Testis (tissue), 3 donors: ENCODE data around the gene AGAP2. TPM values are rescaled to one million over a fixed set of nuclear protein-coding genes. Genes with fewer than 3 reads are reported as not detected.
A peak's percentile ranks its signal among the peaks of the same experiment; 100 is the strongest.

Source experiments
- DNase-seq: peaks from one replicate; pipeline ENCODE4 v3.0.0-alpha.2; 2019
- H3K27ac ChIP-seq, 2 donors: fragments of 200-600 bp; sonication (generic); one replicate each; pipeline ENCODE4 v1.5.1; 2019
- H3K27me3 ChIP-seq: fragments of 200-600 bp; sonication (generic); one replicate; pipeline ENCODE4 v1.5.1; 2019
- H3K36me3 ChIP-seq: fragments of 200-600 bp; sonication (generic); one replicate; pipeline ENCODE4 v1.5.1; 2017; ENCODE audit warnings: low read depth; ENCODE audit errors: missing control alignments
- H3K4me1 ChIP-seq: fragments of 200-600 bp; sonication (generic); one replicate; pipeline ENCODE4 v1.5.1; 2019
- H3K4me3 ChIP-seq, 2 donors: fragments of 200-600 bp; sonication (generic); one replicate each; pipeline ENCODE4 v1.5.1; 2017 to 2019
- H3K9me3 ChIP-seq: fragments of 200-600 bp; sonication (generic); one replicate; pipeline ENCODE4 v1.5.1; 2017
- CTCF ChIP-seq, 3 experiments: fragments of 450-650 bp in 2 of 3; fragments of 200-600 bp in 1 of 3; sonication (generic) in 1 of 3; IDR thresholded peaks; one replicate each; pipeline ENCODE4 v1.5.1; 2016 to 2019; ENCODE audit warnings: antibody characterized with exemption in 3 of 3, mild to moderate bottlenecking in 2 of 3, moderate library complexity in 1 of 3
- POLR2A ChIP-seq: fragments of 450-650 bp; IDR thresholded peaks from one replicate; pipeline ENCODE4 v1.6.1; 2017; ENCODE audit warnings: antibody characterized with exemption, mild to moderate bottlenecking, moderate library complexity
- WGBS, 2 donors: methylation state at CpG; one replicate each; pipeline ENCODE4 v1.1.5; 2018; 5-methylcytosine and 5-hydroxymethylcytosine counted together
- intact Hi-C: fragments of 100-400 bp; cut with DNase I; formaldehyde crosslinking; loops from one replicate; pipeline ENCODE4 v1.15.1; 2023; ENCODE audit warnings: low total_unique reads
- polyA plus RNA-seq: library from polyadenylated mRNA; stranded (reverse); fragments of 350-450 nt; fragmentation: Illumina TruSeq; extraction: RNeasy Lipid Tissue Mini Kit (QIAGEN cat#74804); gene quantifications from one replicate; pipeline ENCODE4 v1.2.3, GENCODE V29; 2014; ENCODE audit warnings: low read depth, low replicate concordance; ENCODE audit not compliant: insufficient read depth
- total RNA-seq, 2 donors: library from RNA; depleted of rRNA; stranded (reverse); fragments of >200 nt; gene quantifications; one replicate each; pipeline ENCODE4 v1.2.3, GENCODE V29; 2016

AGAP2 gene
- total and polyA plus RNA-seq, 3 donors from 2014 or later, result 1.9 to 3.2 (median 2.7) TPM

GRCh38 chr12:57769594-57769993 lies 31.1 kb upstream of the AGAP2 start:
- 93 to 97% methylated on average over 10 to 11 of the region's 11 CpGs for WGBS, 2 donors
- no peak for DNase-seq
- no peak overlapping the region for H3K4me3 ChIP-seq
- no peaks in the 10 kb centered on the region for H3K36me3 ChIP-seq
- no peaks in the 10 kb centered on the region for H3K9me3 ChIP-seq
- no peak overlapping the region for H3K27ac ChIP-seq
- H3K4me1 ChIP-seq, result peaks cover 27% of the 10 kb centered on the region
- H3K27me3 ChIP-seq, result no peaks in the 10 kb centered on the region
- TF ChIP-seq CTCF (IDR thresholded peaks at IDR 0.05), result no peak
- no peak for TF ChIP-seq POLR2A
- intact Hi-C loops, result no loop called here

- Histone ChIP-seq H3K27ac (no peak overlapping the region), H3K36me3 (no peaks in the 10 kb centered on the region), H3K4me1 (peaks cover 27% of the 10 kb centered on the region), H3K27me3 (no peaks in the 10 kb centered on the region), H3K9me3 (no peaks in the 10 kb centered on the region), H3K4me3 (no peak overlapping the region)
- WGBS, 2 donors, result 87 to 97% methylated on average over 3 of the region's 3 CpGs
- no peak for TF ChIP-seq CTCF (IDR thresholded peaks at IDR 0.05)
- TF ChIP-seq POLR2A, result no peak
- DNase-seq, result no peak
- intact Hi-C loops, result no loop called here
These were observed 29.3 kb upstream of the AGAP2 start for GRCh38 chr12:57767876-57768275.

- no peaks in the 10 kb centered on the region for H3K27me3 ChIP-seq
- no peak for DNase-seq
- no peaks in the 10 kb centered on the region for H3K9me3 ChIP-seq
- no peak overlapping the region for H3K27ac ChIP-seq
- no peak for TF ChIP-seq CTCF (IDR thresholded peaks at IDR 0.05)
- TF ChIP-seq POLR2A, result no peak
- intact Hi-C loops, result no loop called here
- H3K4me3 ChIP-seq, result no peak overlapping the region
- peaks cover 27% of the 10 kb centered on the region for H3K4me1 ChIP-seq
- no peaks in the 10 kb centered on the region for H3K36me3 ChIP-seq
These were observed 28.8 kb upstream of the AGAP2 start for GRCh38 chr12:57767305-57767698.

- 5 to 7% methylated on average over 30 to 38 of the region's 38 CpGs for WGBS, 2 donors
- Histone ChIP-seq H3K4me1 (peaks cover 27% of the 10 kb centered on the region), H3K36me3 (no peaks in the 10 kb centered on the region), H3K9me3 (no peaks in the 10 kb centered on the region), H3K27ac (no peak within 1 kb of the TSS), H3K4me3 (peak within 1 kb of the TSS in 1 of 2 donors; percentile 4), H3K27me3 (no peaks in the 10 kb centered on the region)
- peak; percentile 20 for DNase-seq
- TF ChIP-seq CTCF (IDR thresholded peaks at IDR 0.05), result no peak
- no peak for TF ChIP-seq POLR2A
- intact Hi-C loops, result no loop called here
These were observed 28.1 kb upstream of the AGAP2 start, which contains the start of gene CYP27B1 for GRCh38 chr12:57766464-57767304. CYP27B1 (minus strand) TSS chr12:57767078; CDS start chr12:57767041, 37 bp downstream.
